SK-N-SH treated with all-trans-retinoic acid at 6 μM for 48 hours (cell line): ENCODE measurements around the gene ENOSF1.

Experiments used
- ATAC-seq: fragments of 200-7000 bp; cut with Tn5 transposase; 3 replicates; pipeline ENCODE4 v1.9.1; 2020; ENCODE audit warnings: mild to moderate bottlenecking, moderate library complexity
- ARNTL ChIP-seq: fragments of 450-650 bp; formaldehyde crosslinking; IDR thresholded peaks from 2 replicates; pipeline ENCODE4 v1.5.0; 2020; ENCODE audit warnings: low read depth, mild to moderate bottlenecking, moderate library complexity, borderline replicate concordance
- BACH2 ChIP-seq: fragments of 250-450 bp; sonication (Bioruptor Pico); IDR thresholded peaks from 2 replicates; pipeline ENCODE4 v1.9.0; 2021; ENCODE audit warnings: mild to moderate bottlenecking, borderline replicate concordance
- CREB5 ChIP-seq: fragments of 250-450 bp; sonication (Bioruptor Pico); IDR thresholded peaks from 2 replicates; pipeline ENCODE4 v1.5.1; 2020; ENCODE audit warnings: low read depth, mild to moderate bottlenecking, moderate library complexity
- CSDC2 ChIP-seq: fragments of 250-450 bp; sonication (Bioruptor Pico); IDR thresholded peaks from 2 replicates; pipeline ENCODE4 v1.5.0; 2020; ENCODE audit warnings: mild to moderate bottlenecking, moderate library complexity
- CSRNP3 ChIP-seq: fragments of 250-450 bp; sonication (Bioruptor Pico); IDR thresholded peaks from 2 replicates; pipeline ENCODE4 v1.5.1; 2021; ENCODE audit warnings: mild to moderate bottlenecking, moderate library complexity
- ESRRG ChIP-seq: fragments of 250-450 bp; sonication (Bioruptor Pico); IDR thresholded peaks from 2 replicates; pipeline ENCODE4 v1.6.1; 2021; ENCODE audit warnings: mild to moderate bottlenecking
- GLIS3 ChIP-seq: fragments of 250-450 bp; sonication (Bioruptor Pico); IDR thresholded peaks from 2 replicates; pipeline ENCODE4 v1.5.0; 2020; ENCODE audit warnings: mild to moderate bottlenecking, moderate library complexity
- ISL1 ChIP-seq: fragments of 250-450 bp; sonication (Bioruptor Pico); IDR thresholded peaks from 2 replicates; pipeline ENCODE4 v2.1.2; 2022; ENCODE audit warnings: mild to moderate bottlenecking, moderate library complexity
- OSR1 ChIP-seq: fragments of 250-450 bp; sonication (Bioruptor Pico); IDR thresholded peaks from 2 replicates; pipeline ENCODE4 v1.8.0; 2022; ENCODE audit warnings: moderate library complexity, mild to moderate bottlenecking, inconsistent platforms
- PATZ1 ChIP-seq: fragments of 250-450 bp; sonication (Bioruptor Pico); IDR thresholded peaks from 2 replicates; pipeline ENCODE4 v1.8.0; 2020; ENCODE audit warnings: mild to moderate bottlenecking, moderate library complexity, borderline replicate concordance
- POU6F1 ChIP-seq: fragments of 250-450 bp; sonication (Bioruptor Pico); IDR thresholded peaks from 2 replicates; pipeline ENCODE4 v1.8.0; 2021; ENCODE audit warnings: low read depth, mild to moderate bottlenecking, moderate library complexity, borderline replicate concordance
- PPARA ChIP-seq: fragments of 250-450 bp; sonication (Bioruptor Pico); IDR thresholded peaks from 2 replicates; pipeline ENCODE4 v1.5.0; 2020; ENCODE audit warnings: mild to moderate bottlenecking, borderline replicate concordance
- RARB ChIP-seq: fragments of 250-450 bp; sonication (Bioruptor Pico); IDR thresholded peaks from 2 replicates; pipeline ENCODE4 v1.8.0; 2021; ENCODE audit warnings: mild to moderate bottlenecking, moderate library complexity
- TCF4 ChIP-seq: fragments of 250-450 bp; sonication (Bioruptor Pico); IDR thresholded peaks from 2 replicates; pipeline ENCODE4 v1.8.0; 2021; ENCODE audit warnings: mild to moderate bottlenecking, moderate library complexity, borderline replicate concordance
- TOX ChIP-seq: fragments of 250-450 bp; sonication (Bioruptor Pico); IDR thresholded peaks from 2 replicates; pipeline ENCODE4 v1.8.0; 2021; ENCODE audit warnings: mild to moderate bottlenecking, moderate library complexity, borderline replicate concordance
- TSHZ2 ChIP-seq: fragments of 250-450 bp; sonication (Bioruptor Pico); IDR thresholded peaks from 2 replicates; pipeline ENCODE4 v1.5.0; 2020; ENCODE audit warnings: mild to moderate bottlenecking, moderate library complexity
- ZC3H10 ChIP-seq: fragments of 250-450 bp; sonication (Bioruptor Pico); IDR thresholded peaks from 2 replicates; pipeline ENCODE4 v1.5.1; 2021; ENCODE audit warnings: mild to moderate bottlenecking, moderate library complexity
- ZFP3 ChIP-seq: fragments of 250-450 bp; sonication (Bioruptor Pico); IDR thresholded peaks from 2 replicates; pipeline ENCODE4 v1.5.0; 2020; ENCODE audit warnings: mild to moderate bottlenecking, moderate library complexity
- ZFP30 ChIP-seq: fragments of 450-650 bp; formaldehyde crosslinking; IDR thresholded peaks from 2 replicates; pipeline ENCODE4 v1.5.0; 2022; ENCODE audit warnings: mild to moderate bottlenecking, moderate library complexity
- ZNF70 ChIP-seq: fragments of 450-650 bp; formaldehyde crosslinking; IDR thresholded peaks from 2 replicates; pipeline ENCODE4 v1.5.0; 2020; ENCODE audit warnings: mild to moderate bottlenecking, moderate library complexity
- ZNF8 ChIP-seq: fragments of 450-650 bp; formaldehyde crosslinking; IDR thresholded peaks from 2 replicates; pipeline ENCODE4 v1.5.0; 2020; ENCODE audit warnings: mild to moderate bottlenecking, moderate library complexity

ENOSF1 gene

GRCh38 chr18:673769-674168 is 38.7 kb downstream of the ENOSF1 start:
- no peak for ATAC-seq
- no peak for TF ChIP-seq PPARA (CRISPR knock-in tag)
- no peak for TF ChIP-seq CSRNP3 (CRISPR knock-in tag)
- no peak for TF ChIP-seq ZC3H10 (CRISPR knock-in tag)
- no peak for TF ChIP-seq TSHZ2 (CRISPR knock-in tag)
- TF ChIP-seq CSDC2 (CRISPR knock-in tag): no peak
- TF ChIP-seq, all 23 proteins: peak for 0

GRCh38 chr18:673317-673716 is 39.1 kb downstream of the ENOSF1 start:
- no peak for TF ChIP-seq RARB (CRISPR knock-in tag)
- TF ChIP-seq POU6F1 (CRISPR knock-in tag): no peak
- no peak for TF ChIP-seq CSDC2 (CRISPR knock-in tag)
- no peak for TF ChIP-seq PATZ1 (CRISPR knock-in tag)
- ATAC-seq: no peak

- TF ChIP-seq ARNTL (CRISPR knock-in tag) (no peak), GLIS3 (CRISPR knock-in tag) (no peak), BACH2 (no peak), ZNF8 (no peak), CSDC2 (CRISPR knock-in tag) (no peak), POU6F1 (CRISPR knock-in tag) (no peak), ZFP3 (CRISPR knock-in tag) (no peak), TOX (CRISPR knock-in tag) (no peak), ZC3H10 (CRISPR knock-in tag) (no peak), RARB (CRISPR knock-in tag) (no peak), ZNF70 (CRISPR knock-in tag) (no peak), TCF4 (CRISPR knock-in tag) (no peak), TSHZ2 (CRISPR knock-in tag) (no peak), CREB5 (CRISPR knock-in tag) (no peak), PATZ1 (CRISPR knock-in tag) (no peak), PPARA (CRISPR knock-in tag) (no peak), ESRRG (CRISPR knock-in tag) (no peak), OSR1 (CRISPR knock-in tag) (no peak), ZFP30 (CRISPR knock-in tag) (no peak), ISL1 (CRISPR knock-in tag) (no peak)
- ATAC-seq: no peak
Measured at GRCh38 chr18:671405-671804, 41.0 kb downstream of the ENOSF1 start.
